A673 (cell line): ENCODE results near the gene HSDL2.

ENCODE experiments used
- EZH2 ChIP-seq: fragments of 200-600 bp; sonication (generic); IDR thresholded peaks from 2 replicates; pipeline ENCODE4 v1.6.1; 2017; ENCODE audit warnings: borderline replicate concordance, low read depth, mild to moderate bottlenecking, mixed read lengths, antibody characterized with exemption, low read length; ENCODE audit not compliant: poor library complexity, severe bottlenecking
- TF ChIP-seq, protein P1 (sequence below): fragments of 300-800, 200-600 bp; sonication (generic); conservative IDR thresholded peaks from 2 replicates; pipeline ENCODE4 v1.5.1; 2017; ENCODE audit warnings: low read depth, mild to moderate bottlenecking, antibody characterized with exemption, low read length, moderate library complexity, mixed read lengths

DNA sequence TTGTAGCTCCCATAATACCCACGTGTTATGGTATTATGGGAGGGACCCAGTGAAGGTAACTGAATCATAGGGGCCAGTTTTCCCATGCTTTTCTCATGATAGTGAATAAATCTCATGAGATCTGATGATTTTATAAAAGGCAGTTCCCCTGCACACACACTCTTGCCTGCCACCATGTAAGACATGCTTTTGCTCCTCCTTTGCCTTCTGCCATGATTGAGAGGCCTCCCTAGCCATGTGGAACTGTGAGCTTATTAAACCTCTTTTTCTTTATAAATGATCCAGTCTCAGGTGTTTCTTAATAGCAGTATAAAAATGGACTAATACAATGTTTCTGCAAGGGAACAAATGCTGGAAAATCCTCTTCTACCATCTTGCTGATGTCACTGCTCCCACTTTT is 10.1 kb upstream of the HSDL2 start:
- TF ChIP-seq, protein P1, sequence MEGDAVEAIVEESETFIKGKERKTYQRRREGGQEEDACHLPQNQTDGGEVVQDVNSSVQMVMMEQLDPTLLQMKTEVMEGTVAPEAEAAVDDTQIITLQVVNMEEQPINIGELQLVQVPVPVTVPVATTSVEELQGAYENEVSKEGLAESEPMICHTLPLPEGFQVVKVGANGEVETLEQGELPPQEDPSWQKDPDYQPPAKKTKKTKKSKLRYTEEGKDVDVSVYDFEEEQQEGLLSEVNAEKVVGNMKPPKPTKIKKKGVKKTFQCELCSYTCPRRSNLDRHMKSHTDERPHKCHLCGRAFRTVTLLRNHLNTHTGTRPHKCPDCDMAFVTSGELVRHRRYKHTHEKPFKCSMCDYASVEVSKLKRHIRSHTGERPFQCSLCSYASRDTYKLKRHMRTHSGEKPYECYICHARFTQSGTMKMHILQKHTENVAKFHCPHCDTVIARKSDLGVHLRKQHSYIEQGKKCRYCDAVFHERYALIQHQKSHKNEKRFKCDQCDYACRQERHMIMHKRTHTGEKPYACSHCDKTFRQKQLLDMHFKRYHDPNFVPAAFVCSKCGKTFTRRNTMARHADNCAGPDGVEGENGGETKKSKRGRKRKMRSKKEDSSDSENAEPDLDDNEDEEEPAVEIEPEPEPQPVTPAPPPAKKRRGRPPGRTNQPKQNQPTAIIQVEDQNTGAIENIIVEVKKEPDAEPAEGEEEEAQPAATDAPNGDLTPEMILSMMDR = no peak
- no peak for TF ChIP-seq EZH2
